GM12874 (cell line): ENCODE results near the gene LAX1.

Source experiments
- CTCF ChIP-seq: IDR thresholded peaks from 2 replicates; pipeline ENCODE4 v1.5.1; 2011; ENCODE audit warnings: low read depth, mild to moderate bottlenecking, control low read depth, low read length, moderate library complexity; ENCODE audit not compliant: insufficient read depth

LAX1 gene

GRCh38 chr1:203763505-203763904 lies 1.5 kb upstream of the LAX1 start:
- no peak for TF ChIP-seq CTCF

GRCh38 chr1:203764105-203765028 lies 616 bp upstream of the LAX1 start:
- no peak for TF ChIP-seq CTCF

- no peak for TF ChIP-seq CTCF
Observed at GRCh38 chr1:203768256-203768655, 3.3 kb downstream of the LAX1 start.

- TF ChIP-seq CTCF: no peak
Observed at GRCh38 chr1:203769505-203770343, 4.7 kb downstream of the LAX1 start.

- TF ChIP-seq CTCF: no peak
Observed at GRCh38 chr1:203771901-203772301, 6.9 kb downstream of the LAX1 start.

- TF ChIP-seq CTCF: no peak
Observed at GRCh38 chr1:203772836-203773235, 7.9 kb downstream of the LAX1 start.

- 0 out of 2 replicates have a peak, but pooled peaks have one; percentile 20 for TF ChIP-seq CTCF
Observed at GRCh38 chr1:203776636-203777035, 11.7 kb downstream of the LAX1 start.
